Suppressor macrophage treated with lipopolysaccharide for 1 hour (primary cell): Measurements from ENCODE around the gene DNAH9.

Source experiments
- DNase-seq, 3 donors: peaks; one replicate each; pipeline ENCODE4 v3.0.0-alpha.2; 2020 to 2022

Gene DNAH9

GRCh38 chr17:11855306-11855705 lies 257.0 kb downstream of the DNAH9 start:
- no peak for DNase-seq

- no peak for DNase-seq
Measured at GRCh38 chr17:11857006-11857405, 258.7 kb downstream of the DNAH9 start.

- DNase-seq: no peak
Measured at GRCh38 chr17:11869680-11870394, 271.6 kb downstream of the DNAH9 start.

GRCh38 chr17:11871773-11872172 lies 273.5 kb downstream of the DNAH9 start:
- no peak for DNase-seq

GRCh38 chr17:11874756-11875155 lies 276.5 kb downstream of the DNAH9 start:
- no peak for DNase-seq

GRCh38 chr17:11880714-11881113 lies 282.4 kb downstream of the DNAH9 start:
- peak in 1 of 3 donors; percentile 0 for DNase-seq

GRCh38 chr17:11882716-11883115 lies 284.4 kb downstream of the DNAH9 start:
- no peak for DNase-seq

- no peak for DNase-seq
Measured at GRCh38 chr17:11885051-11885450, 286.8 kb downstream of the DNAH9 start.

GRCh38 chr17:11889266-11889665 lies 291.0 kb downstream of the DNAH9 start:
- no peak for DNase-seq

- DNase-seq: no peak
Measured at GRCh38 chr17:11893862-11894261, 295.6 kb downstream of the DNAH9 start.

GRCh38 chr17:11896199-11896598 lies 297.9 kb downstream of the DNAH9 start:
- no peak for DNase-seq

GRCh38 chr17:11898526-11899235 lies 300.4 kb downstream of the DNAH9 start:
- no peak for DNase-seq

- DNase-seq: no peak
Measured at GRCh38 chr17:11899537-11899942, 301.3 kb downstream of the DNAH9 start.

GRCh38 chr17:11900041-11900476 lies 301.8 kb downstream of the DNAH9 start:
- DNase-seq: no peak

- no peak for DNase-seq
Measured at GRCh38 chr17:11900655-11901054, 302.4 kb downstream of the DNAH9 start.

- DNase-seq: no peak
Measured at GRCh38 chr17:11901931-11902330, 303.7 kb downstream of the DNAH9 start.

GRCh38 chr17:11908711-11909146 lies 310.5 kb downstream of the DNAH9 start:
- no peak for DNase-seq

GRCh38 chr17:11909348-11909747 lies 311.1 kb downstream of the DNAH9 start:
- no peak for DNase-seq

GRCh38 chr17:11916091-11916490 lies 317.8 kb downstream of the DNAH9 start:
- DNase-seq: no peak

GRCh38 chr17:11917415-11917814 lies 319.1 kb downstream of the DNAH9 start:
- DNase-seq: no peak

- DNase-seq: no peak
Measured at GRCh38 chr17:11921296-11921695, 323.0 kb downstream of the DNAH9 start.

- no peak for DNase-seq
Measured at GRCh38 chr17:11922638-11923037, 324.4 kb downstream of the DNAH9 start.

GRCh38 chr17:11924076-11924475 lies 325.8 kb downstream of the DNAH9 start:
- DNase-seq: no peak

- DNase-seq: no peak
Measured at GRCh38 chr17:11925262-11926021, 327.2 kb downstream of the DNAH9 start.
